Trophoblast cell (in vitro differentiated cells and primary cell): ENCODE data around the gene CD300H.

Experiments
- DNase-seq, 2 donors: peaks; one replicate each; pipeline ENCODE4 v3.0.0-alpha.2; 2016
- H2AFZ ChIP-seq: 2 replicates; pipeline ENCODE4 v1.6.1; 2013; ENCODE audit warnings: low read length, moderate library complexity, mild to moderate bottlenecking; ENCODE audit not compliant: insufficient read depth, poor library complexity
- H2AK5ac ChIP-seq: 2 replicates; pipeline ENCODE4 v1.6.1; 2013; ENCODE audit warnings: mild to moderate bottlenecking, low read length
- H2BK120ac ChIP-seq: 2 replicates; pipeline ENCODE4 v1.6.1; 2013; ENCODE audit warnings: low read length, mild to moderate bottlenecking, moderate library complexity; ENCODE audit not compliant: insufficient read depth, poor library complexity
- H2BK12ac ChIP-seq: 2 replicates; pipeline ENCODE4 v1.6.1; 2013; ENCODE audit warnings: mild to moderate bottlenecking, low read length, moderate library complexity
- H2BK5ac ChIP-seq: 2 replicates; pipeline ENCODE4 v1.6.1; 2013; ENCODE audit warnings: low read length, low read depth, moderate library complexity, mild to moderate bottlenecking; ENCODE audit not compliant: poor library complexity
- H3K14ac ChIP-seq: 2 replicates; pipeline ENCODE4 v1.6.1; 2013; ENCODE audit warnings: mild to moderate bottlenecking, low read length
- H3K18ac ChIP-seq: 2 replicates; pipeline ENCODE4 v1.6.1; 2013; ENCODE audit warnings: mild to moderate bottlenecking, low read length
- H3K23ac ChIP-seq: 2 replicates; pipeline ENCODE4 v1.6.1; 2013; ENCODE audit warnings: low read length
- H3K27ac ChIP-seq: 2 replicates; pipeline ENCODE4 v1.5.1; 2013; ENCODE audit warnings: low read depth, mild to moderate bottlenecking, inconsistent platforms, low read length, moderate library complexity
- H3K27me3 ChIP-seq: 2 replicates; pipeline ENCODE4 v1.6.1; 2013; ENCODE audit warnings: inconsistent platforms, mild to moderate bottlenecking, low read length, moderate library complexity; ENCODE audit not compliant: insufficient read depth
- H3K36me3 ChIP-seq, 2 experiments: 1 replicate in 1 of 2; 2 replicates in 1 of 2; pipeline ENCODE4 v1.6.1; 2013; ENCODE audit warnings: low read length in 2 of 2, mild to moderate bottlenecking in 2 of 2, moderate library complexity in 1 of 2; ENCODE audit not compliant: insufficient read depth in 2 of 2, control insufficient read depth in 1 of 2
- H3K4ac ChIP-seq: 2 replicates; pipeline ENCODE4 v1.6.1; 2013; ENCODE audit warnings: low read depth, mild to moderate bottlenecking, low read length, moderate library complexity
- H3K4me1 ChIP-seq, 2 experiments: 1 replicate in 1 of 2; 2 replicates in 1 of 2; pipeline ENCODE4 v1.6.1; 2013; ENCODE audit warnings: low read length in 2 of 2, mild to moderate bottlenecking in 2 of 2, moderate library complexity in 1 of 2; ENCODE audit not compliant: insufficient read depth in 2 of 2, control insufficient read depth in 1 of 2
- H3K4me2 ChIP-seq: 2 replicates; pipeline ENCODE4 v1.6.1; 2013; ENCODE audit warnings: inconsistent platforms, mild to moderate bottlenecking, low read length, moderate library complexity
- H3K4me3 ChIP-seq: 2 replicates; pipeline ENCODE4 v1.5.1; 2013; ENCODE audit warnings: mild to moderate bottlenecking, low read depth, low read length, inconsistent platforms
- H3K79me1 ChIP-seq: one replicate; pipeline ENCODE4 v1.6.1; 2013; ENCODE audit warnings: low read length
- H3K79me2 ChIP-seq: 2 replicates; pipeline ENCODE4 v1.6.1; 2013; ENCODE audit warnings: low read length, mild to moderate bottlenecking; ENCODE audit not compliant: control insufficient read depth, insufficient read depth, poor library complexity
- H3K9ac ChIP-seq: 2 replicates; pipeline ENCODE4 v1.6.1; 2013; ENCODE audit warnings: mild to moderate bottlenecking, low read length
- H3K9me3 ChIP-seq: 2 replicates; pipeline ENCODE4 v1.6.1; 2013; ENCODE audit warnings: low read depth, mild to moderate bottlenecking, control low read depth, inconsistent platforms, low read length; ENCODE audit not compliant: insufficient read depth
- H4K12ac ChIP-seq: 2 replicates; pipeline ENCODE4 v1.6.1; 2013; ENCODE audit warnings: low read depth, mild to moderate bottlenecking, low read length, moderate library complexity
- H4K8ac ChIP-seq: 2 replicates; pipeline ENCODE4 v1.6.1; 2013; ENCODE audit warnings: low read depth, mild to moderate bottlenecking, low read length, moderate library complexity
- H4K91ac ChIP-seq: one replicate; pipeline ENCODE4 v1.6.1; 2013; ENCODE audit warnings: low read depth, mild to moderate bottlenecking, low read length, moderate library complexity
- WGBS: extraction: QIAGEN DNeasy Blood & Tissue Kit; methylation state at CpG from one replicate; pipeline ENCODE4 v1.1.7; 2013; ENCODE audit warnings: missing lambda C conversion rate; ENCODE audit not compliant: insufficient read length, insufficient coverage; ENCODE audit errors: extremely low coverage; 5-methylcytosine and 5-hydroxymethylcytosine counted together

Gene CD300H

DNA sequence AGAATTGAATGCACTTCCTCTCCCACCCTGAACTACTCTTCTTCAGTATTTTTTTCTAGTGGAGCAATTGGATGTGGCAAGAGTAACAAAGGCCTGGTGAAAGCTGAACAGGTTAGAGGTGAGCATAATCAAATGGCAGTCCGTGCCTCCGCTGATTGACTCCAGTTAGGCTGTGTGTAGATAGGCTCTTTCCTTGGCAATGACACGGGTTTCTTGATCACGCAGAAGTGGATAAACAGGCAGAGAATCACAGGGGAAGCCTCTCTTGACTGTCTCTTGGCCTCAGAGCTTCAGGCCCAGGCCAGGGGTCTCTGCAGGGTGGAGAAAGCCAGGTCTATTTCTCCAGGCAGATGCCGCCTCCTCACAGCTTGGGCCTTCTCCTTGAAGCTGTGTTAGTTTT, 40.2 kb downstream of the CD300H start:
- no peaks in the 10 kb centered on the region for H3K27me3 ChIP-seq
- H2AK5ac ChIP-seq = no peak overlapping the region
- no peak overlapping the region for H3K4me3 ChIP-seq
- no peak overlapping the region for H2AFZ ChIP-seq
- H3K9ac ChIP-seq = no peak overlapping the region
- H2BK120ac ChIP-seq = no peak overlapping the region
- no peak overlapping the region for H3K4me2 ChIP-seq
- no peak overlapping the region for H2BK5ac ChIP-seq
- H3K27ac ChIP-seq = no peak overlapping the region
- WGBS = no CpG with 5 or more reads among the region's 5 CpGs
- peaks cover 15% of the 10 kb centered on the region for H3K9me3 ChIP-seq
- no peak overlapping the region for H2BK12ac ChIP-seq
- no peak overlapping the region for H3K14ac ChIP-seq
- H3K4ac ChIP-seq = no peak overlapping the region
- H4K91ac ChIP-seq = no peak overlapping the region
- no peak overlapping the region for H3K18ac ChIP-seq
- DNase-seq = no peak
- no peak overlapping the region for H4K8ac ChIP-seq
- H3K79me2 ChIP-seq = no peaks in the 10 kb centered on the region
- H3K23ac ChIP-seq = no peak overlapping the region
- H3K79me1 ChIP-seq = no peaks in the 10 kb centered on the region
- no peak overlapping the region for H4K12ac ChIP-seq
- no peaks in the 10 kb centered on the region for H3K4me1 ChIP-seq
- H3K36me3 ChIP-seq = no peaks in the 10 kb centered on the region

DNA sequence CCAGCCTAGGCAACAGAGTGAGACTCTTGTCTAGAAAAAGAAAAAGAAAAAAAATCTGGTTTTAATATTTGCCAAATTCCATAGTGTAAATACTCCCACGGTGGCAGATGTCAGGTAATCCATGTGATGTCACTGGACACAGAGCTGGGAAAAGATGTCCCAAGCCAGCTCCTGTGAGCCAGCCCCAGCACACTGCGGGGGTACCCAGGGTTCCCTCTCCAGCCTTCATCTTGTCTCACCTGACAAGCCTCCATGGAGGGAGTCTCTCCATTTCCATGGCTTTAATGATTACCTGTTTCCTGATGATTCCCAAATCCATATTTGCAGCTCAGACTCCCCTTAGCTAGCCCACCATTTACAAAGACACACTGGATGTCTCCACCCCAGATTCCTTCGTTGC, 40.6 kb downstream of the CD300H start:
- Histone ChIP-seq H3K4me2 (no peak overlapping the region), H3K4me3 (no peak overlapping the region), H4K91ac (no peak overlapping the region), H3K36me3 (no peaks in the 10 kb centered on the region), H2BK120ac (no peak overlapping the region), H2AK5ac (no peak overlapping the region), H4K12ac (no peak overlapping the region), H3K4ac (no peak overlapping the region), H3K9me3 (peaks cover 18% of the 10 kb centered on the region), H3K4me1 (no peaks in the 10 kb centered on the region), H3K23ac (no peak overlapping the region), H3K79me2 (no peaks in the 10 kb centered on the region), H3K79me1 (no peaks in the 10 kb centered on the region), H4K8ac (no peak overlapping the region), H3K27ac (no peak overlapping the region), H3K14ac (no peak overlapping the region), H2AFZ (no peak overlapping the region), H3K18ac (no peak overlapping the region), H3K27me3 (no peaks in the 10 kb centered on the region), H2BK12ac (no peak overlapping the region), H2BK5ac (no peak overlapping the region), H3K9ac (no peak overlapping the region)
- WGBS = no CpG with 5 or more reads among the region's 3 CpGs
- no peak for DNase-seq

DNA sequence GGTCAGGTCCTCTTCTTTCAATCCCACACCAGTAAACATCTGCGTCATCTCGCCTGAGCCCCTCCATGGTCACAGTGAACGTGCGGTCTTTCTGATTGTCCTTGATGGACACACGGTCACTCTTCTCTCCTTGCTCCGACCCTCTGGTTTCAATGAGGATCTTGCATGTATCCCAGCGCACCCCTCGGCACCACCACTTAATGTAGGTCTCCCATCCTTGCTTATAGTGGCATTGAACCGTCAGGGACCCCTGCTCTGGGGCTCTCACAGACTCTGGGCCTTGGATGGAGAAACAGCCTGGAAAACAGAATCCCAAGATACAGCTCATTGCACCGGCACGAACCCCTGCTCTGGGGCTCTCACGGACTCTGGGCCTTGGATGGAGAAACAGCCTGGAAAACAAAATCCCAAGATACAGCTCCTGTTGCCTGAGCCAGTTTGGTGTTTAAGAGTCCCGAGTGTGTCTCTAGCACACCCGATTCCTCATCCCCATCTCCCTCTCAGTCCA, 41.5 kb downstream of the CD300H start:
- no peaks in the 10 kb centered on the region for H3K79me1 ChIP-seq
- H2BK5ac ChIP-seq = no peak overlapping the region
- H3K9ac ChIP-seq = no peak overlapping the region
- no peaks in the 10 kb centered on the region for H3K79me2 ChIP-seq
- H3K4me2 ChIP-seq = no peak overlapping the region
- no peak overlapping the region for H2AFZ ChIP-seq
- H3K4me1 ChIP-seq = no peaks in the 10 kb centered on the region
- H2AK5ac ChIP-seq = no peak overlapping the region
- H2BK12ac ChIP-seq = no peak overlapping the region
- no peaks in the 10 kb centered on the region for H3K27me3 ChIP-seq
- H3K27ac ChIP-seq = no peak overlapping the region
- WGBS = no CpG with 5 or more reads among the region's 14 CpGs
- no peak overlapping the region for H4K91ac ChIP-seq
- H3K23ac ChIP-seq = no peak overlapping the region
- H3K18ac ChIP-seq = no peak overlapping the region
- peaks cover 25% of the 10 kb centered on the region for H3K9me3 ChIP-seq
- H3K4me3 ChIP-seq = no peak overlapping the region
- H4K12ac ChIP-seq = no peak overlapping the region
- no peak overlapping the region for H2BK120ac ChIP-seq
- H3K14ac ChIP-seq = no peak overlapping the region
- H3K36me3 ChIP-seq = no peaks in the 10 kb centered on the region
- no peak for DNase-seq
- no peak overlapping the region for H4K8ac ChIP-seq
- no peak overlapping the region for H3K4ac ChIP-seq

DNA sequence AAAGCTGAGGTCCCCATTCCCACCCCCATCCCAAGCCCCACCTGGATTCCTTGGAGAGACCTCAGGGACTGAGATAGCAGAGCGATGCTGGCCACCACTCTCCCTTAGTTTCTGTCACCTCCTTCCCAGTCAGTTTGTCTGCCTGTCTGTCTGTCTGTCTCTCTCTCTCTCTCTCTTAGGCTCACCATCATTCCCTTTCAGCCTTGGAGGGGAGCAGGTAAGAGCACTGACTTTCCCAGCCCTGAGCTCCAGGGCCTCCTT, 41.9 kb downstream of the CD300H start:
- Histone ChIP-seq H3K79me1 (no peaks in the 10 kb centered on the region), H2BK12ac (no peak overlapping the region), H4K91ac (no peak overlapping the region), H2AK5ac (no peak overlapping the region), H3K4ac (no peak overlapping the region), H2BK120ac (no peak overlapping the region), H3K14ac (no peak overlapping the region), H3K27ac (no peak overlapping the region), H4K12ac (no peak overlapping the region), H4K8ac (no peak overlapping the region), H3K4me3 (no peak overlapping the region), H3K36me3 (no peaks in the 10 kb centered on the region), H3K23ac (no peak overlapping the region), H3K27me3 (no peaks in the 10 kb centered on the region), H3K79me2 (no peaks in the 10 kb centered on the region), H2BK5ac (no peak overlapping the region), H3K4me2 (no peak overlapping the region), H3K9ac (no peak overlapping the region), H3K9me3 (peaks cover 27% of the 10 kb centered on the region), H3K4me1 (no peaks in the 10 kb centered on the region), H2AFZ (no peak overlapping the region), H3K18ac (no peak overlapping the region)
- no CpG with 5 or more reads among the region's 1 CpG for WGBS
- DNase-seq = no peak
